Mesothelial cell of epicardium (in vitro differentiated cells): ENCODE results near the gene RAB1A. TPM values are rescaled to one million over a fixed set of nuclear protein-coding genes. Genes with fewer than 3 reads are reported as not detected.
"Not testable (repeated sequence)": the region's sequence is repeated elsewhere in the genome, so short reads cannot be mapped to it uniquely, and the experiment has no call there.

Experiments
- DNase-seq, 2 experiments: peaks; one replicate each; pipeline ENCODE4 v3.0.0; 2021; ENCODE audit warnings: low spot score in 2 of 2; ENCODE audit not compliant: unreplicated experiment in 2 of 2
- H3K27ac Mint-ChIP-seq: 2 replicates; pipeline ENCODE4 v1.8.0; 2021; ENCODE audit warnings: mixed read lengths
- H3K27me3 Mint-ChIP-seq: 2 replicates; pipeline ENCODE4 v1.8.0; 2021; ENCODE audit warnings: low read depth, mixed read lengths
- H3K36me3 Mint-ChIP-seq: 2 replicates; pipeline ENCODE4 v1.8.0; 2021; ENCODE audit warnings: mixed read lengths
- H3K4me1 Mint-ChIP-seq: 2 replicates; pipeline ENCODE4 v1.8.0; 2021; ENCODE audit warnings: mixed read lengths
- H3K4me3 Mint-ChIP-seq: 2 replicates; pipeline ENCODE4 v1.8.0; 2021; ENCODE audit warnings: mild to moderate bottlenecking, moderate library complexity, mixed read lengths
- H3K9me3 Mint-ChIP-seq: 2 replicates; pipeline ENCODE4 v1.8.0; 2021; ENCODE audit warnings: mixed read lengths
- CTCF ChIP-seq: fragments of 200-600 bp; sonication (generic); IDR thresholded peaks from one replicate; pipeline ENCODE4 v1.5.0; 2021; ENCODE audit warnings: antibody characterized with exemption; ENCODE audit not compliant: unreplicated experiment
- total RNA-seq: library from RNA; stranded (reverse); gene quantifications from 3 replicates; pipeline ENCODE4 v1.2.1, GENCODE V29; 2021

The RAB1A gene
- total RNA-seq, 1 donor from 2014 or later = 126 TPM

DNA sequence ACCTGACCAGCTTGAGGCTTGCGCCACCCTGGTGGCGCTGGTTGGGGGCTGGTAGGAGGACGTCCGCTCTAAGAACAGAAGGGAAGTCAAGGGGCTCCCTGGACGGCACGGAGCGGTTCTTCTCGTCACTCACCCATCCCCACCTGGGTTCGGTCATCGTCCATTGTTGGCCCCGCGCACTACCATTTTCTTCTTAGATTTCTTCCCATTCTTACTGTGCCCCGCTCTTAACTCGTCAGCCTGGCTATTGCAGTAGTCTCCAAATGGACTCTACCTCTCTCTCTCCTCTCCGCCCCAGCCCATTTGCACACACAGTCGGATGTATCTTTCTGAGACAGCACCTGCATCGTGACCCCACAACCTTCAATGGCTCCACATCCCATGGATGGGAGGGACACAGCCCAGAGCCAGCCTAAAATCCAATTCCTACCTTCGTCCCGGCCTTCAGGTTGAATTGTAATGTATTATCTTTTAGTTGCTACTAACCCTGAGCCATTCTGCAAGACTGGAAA is 814 bp upstream of the RAB1A start:
- TF ChIP-seq CTCF = no peak
- H3K4me3 Mint-ChIP-seq = peak overlapping the region; percentile 99
- H3K27ac Mint-ChIP-seq = peak overlapping the region; percentile 100
- H3K9me3 Mint-ChIP-seq = no peaks in the 10 kb centered on the region
- no peaks in the 10 kb centered on the region for H3K36me3 Mint-ChIP-seq
- no peaks in the 10 kb centered on the region for H3K27me3 Mint-ChIP-seq
- no peak for DNase-seq
- H3K4me1 Mint-ChIP-seq = peaks cover 37% of the 10 kb centered on the region

DNA sequence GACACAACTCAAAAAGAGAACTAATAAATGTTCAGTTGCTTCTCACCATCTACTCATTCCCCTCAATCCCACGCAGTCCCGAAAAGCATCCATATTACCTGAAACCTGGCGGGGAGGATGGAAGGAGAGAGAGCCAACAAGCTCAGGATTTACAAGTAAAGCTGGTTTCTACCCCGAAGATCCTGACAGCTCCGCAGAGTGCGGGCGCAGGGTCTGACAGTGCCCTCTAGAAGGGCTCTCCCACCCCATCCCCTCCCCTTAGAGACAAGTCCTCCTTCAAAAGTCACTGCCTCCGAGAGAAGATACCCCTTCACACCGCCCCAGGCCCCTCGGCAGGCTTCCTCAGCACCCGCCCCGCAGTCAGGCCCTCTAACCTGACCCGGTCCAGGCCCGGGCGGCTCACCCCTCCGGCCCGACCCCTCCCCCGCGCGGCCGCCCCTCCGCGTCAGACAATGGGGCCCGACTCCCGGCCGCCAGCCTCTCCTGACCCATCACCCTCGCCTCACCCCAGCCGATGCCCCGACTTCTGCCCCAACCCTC is 550 bp downstream of the RAB1A start:
- Mint-ChIP-seq H3K36me3 (no peaks in the 10 kb centered on the region), H3K27ac (peak overlapping the region; percentile 100), H3K9me3 (no peaks in the 10 kb centered on the region), H3K27me3 (no peaks in the 10 kb centered on the region), H3K4me3 (peak overlapping the region; percentile 99), H3K4me1 (peaks cover 37% of the 10 kb centered on the region)
- no peak for TF ChIP-seq CTCF
- DNase-seq = peak in 1 of 2 experiments; percentile 42

GRCh38 chr2:65128297-65129190 is 1.4 kb downstream of the RAB1A start:
- Mint-ChIP-seq H3K4me3 (peak overlapping the region; percentile 99), H3K4me1 (peaks cover 37% of the 10 kb centered on the region), H3K27ac (peak overlapping the region; percentile 100), H3K36me3 (no peaks in the 10 kb centered on the region), H3K27me3 (no peaks in the 10 kb centered on the region), H3K9me3 (no peaks in the 10 kb centered on the region)
- no peak for DNase-seq
- no peak for TF ChIP-seq CTCF

GRCh38 chr2:65125457-65125856 is 4.4 kb downstream of the RAB1A start:
- H3K9me3 Mint-ChIP-seq, H3K4me3 Mint-ChIP-seq, H3K27ac Mint-ChIP-seq, H3K27me3 Mint-ChIP-seq, H3K36me3 Mint-ChIP-seq, DNase-seq: not testable (repeated sequence)
- peaks cover 37% of the 10 kb centered on the region for H3K4me1 Mint-ChIP-seq

DNA sequence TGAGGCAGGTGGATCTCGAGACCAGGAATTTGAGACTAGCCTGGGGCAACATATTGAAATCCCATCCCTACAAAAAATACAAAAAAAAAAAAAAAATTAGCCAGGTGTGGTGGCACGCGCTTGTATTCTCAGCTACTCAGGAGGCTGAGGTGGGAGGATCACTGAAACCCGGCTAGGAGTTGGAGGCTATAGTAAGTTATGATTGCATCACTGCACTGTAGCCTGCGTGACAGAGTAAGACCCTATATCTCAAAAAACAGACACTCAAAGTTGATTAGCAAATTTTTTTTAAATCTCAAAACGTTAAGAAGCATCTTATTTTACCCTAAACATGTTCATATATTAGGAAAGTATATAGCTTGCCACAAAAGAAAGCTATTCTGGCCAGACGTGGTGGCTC is 7.6 kb downstream of the RAB1A start:
- no peak overlapping the region for H3K4me3 Mint-ChIP-seq
- DNase-seq = no peak
- no peak overlapping the region for H3K27ac Mint-ChIP-seq
- no peaks in the 10 kb centered on the region for H3K27me3 Mint-ChIP-seq
- H3K9me3 Mint-ChIP-seq = no peaks in the 10 kb centered on the region
- H3K4me1 Mint-ChIP-seq = peaks cover 20% of the 10 kb centered on the region
- no peak for TF ChIP-seq CTCF
- H3K36me3 Mint-ChIP-seq = peaks cover 1% of the 10 kb centered on the region

- Mint-ChIP-seq H3K36me3 (peaks cover 1% of the 10 kb centered on the region), H3K27ac (peak overlapping the region; percentile 64), H3K4me3 (no peak overlapping the region), H3K27me3 (no peaks in the 10 kb centered on the region), H3K4me1 (peaks cover 10% of the 10 kb centered on the region), H3K9me3 (no peaks in the 10 kb centered on the region)
- no peak for TF ChIP-seq CTCF
- no peak for DNase-seq
These were observed 8.8 kb downstream of the RAB1A start for GRCh38 chr2:65120990-65121693.
